WTC11 (cell line): ENCODE measurements around the gene PKP4.

Experiments used
- FOXK1 ChIP-seq: sonication (generic); formaldehyde crosslinking; IDR thresholded peaks from 2 replicates; pipeline ENCODE4 v1.8.0; 2022; ENCODE audit warnings: mild to moderate bottlenecking, moderate library complexity, missing genetic modification reagents
- ZNF423 ChIP-seq: fragments of 250-450 bp; sonication (Bioruptor Pico); IDR thresholded peaks from 2 replicates; pipeline ENCODE4 v2.1.2; 2022; ENCODE audit warnings: mild to moderate bottlenecking, moderate library complexity
- TF ChIP-seq, protein P1 (sequence below): fragments of 200-600 bp; IDR thresholded peaks from 2 replicates; pipeline ENCODE4 v1.8.0; 2022; ENCODE audit warnings: antibody characterized with exemption
- TF ChIP-seq, protein P2 (sequence below): sonication (generic); formaldehyde crosslinking; IDR thresholded peaks from 2 replicates; pipeline ENCODE4 v1.8.1; 2023; ENCODE audit warnings: mild to moderate bottlenecking, missing genetic modification reagents, borderline replicate concordance
- TF ChIP-seq, protein P3 (sequence below): sonication (generic); formaldehyde crosslinking; IDR thresholded peaks from 2 replicates; pipeline ENCODE4 v1.8.1; 2023; ENCODE audit warnings: mild to moderate bottlenecking, missing genetic modification reagents, moderate library complexity

DNA sequence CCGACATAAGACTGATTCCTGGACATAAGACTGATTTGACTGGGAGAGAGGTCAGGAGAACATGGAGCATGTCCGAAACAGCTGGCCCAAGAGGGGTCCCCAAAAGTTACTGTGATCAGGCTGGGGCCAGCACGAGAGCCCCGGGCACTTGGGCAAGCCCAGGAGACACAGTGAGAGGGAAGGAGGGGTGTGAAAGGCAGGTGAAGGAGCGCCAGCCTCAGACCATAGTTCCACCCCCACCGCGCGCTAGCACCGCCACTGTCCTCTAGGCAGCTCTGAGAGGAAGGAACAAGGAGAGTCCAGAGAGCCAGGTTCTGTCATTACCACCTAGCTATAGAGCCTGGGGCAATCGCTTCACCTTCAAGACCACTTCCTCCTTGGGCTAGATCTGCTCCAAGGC, 260.2 kb downstream of the PKP4 start:
- TF ChIP-seq, protein P1, sequence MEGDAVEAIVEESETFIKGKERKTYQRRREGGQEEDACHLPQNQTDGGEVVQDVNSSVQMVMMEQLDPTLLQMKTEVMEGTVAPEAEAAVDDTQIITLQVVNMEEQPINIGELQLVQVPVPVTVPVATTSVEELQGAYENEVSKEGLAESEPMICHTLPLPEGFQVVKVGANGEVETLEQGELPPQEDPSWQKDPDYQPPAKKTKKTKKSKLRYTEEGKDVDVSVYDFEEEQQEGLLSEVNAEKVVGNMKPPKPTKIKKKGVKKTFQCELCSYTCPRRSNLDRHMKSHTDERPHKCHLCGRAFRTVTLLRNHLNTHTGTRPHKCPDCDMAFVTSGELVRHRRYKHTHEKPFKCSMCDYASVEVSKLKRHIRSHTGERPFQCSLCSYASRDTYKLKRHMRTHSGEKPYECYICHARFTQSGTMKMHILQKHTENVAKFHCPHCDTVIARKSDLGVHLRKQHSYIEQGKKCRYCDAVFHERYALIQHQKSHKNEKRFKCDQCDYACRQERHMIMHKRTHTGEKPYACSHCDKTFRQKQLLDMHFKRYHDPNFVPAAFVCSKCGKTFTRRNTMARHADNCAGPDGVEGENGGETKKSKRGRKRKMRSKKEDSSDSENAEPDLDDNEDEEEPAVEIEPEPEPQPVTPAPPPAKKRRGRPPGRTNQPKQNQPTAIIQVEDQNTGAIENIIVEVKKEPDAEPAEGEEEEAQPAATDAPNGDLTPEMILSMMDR: no peak
- TF ChIP-seq, protein P2, sequence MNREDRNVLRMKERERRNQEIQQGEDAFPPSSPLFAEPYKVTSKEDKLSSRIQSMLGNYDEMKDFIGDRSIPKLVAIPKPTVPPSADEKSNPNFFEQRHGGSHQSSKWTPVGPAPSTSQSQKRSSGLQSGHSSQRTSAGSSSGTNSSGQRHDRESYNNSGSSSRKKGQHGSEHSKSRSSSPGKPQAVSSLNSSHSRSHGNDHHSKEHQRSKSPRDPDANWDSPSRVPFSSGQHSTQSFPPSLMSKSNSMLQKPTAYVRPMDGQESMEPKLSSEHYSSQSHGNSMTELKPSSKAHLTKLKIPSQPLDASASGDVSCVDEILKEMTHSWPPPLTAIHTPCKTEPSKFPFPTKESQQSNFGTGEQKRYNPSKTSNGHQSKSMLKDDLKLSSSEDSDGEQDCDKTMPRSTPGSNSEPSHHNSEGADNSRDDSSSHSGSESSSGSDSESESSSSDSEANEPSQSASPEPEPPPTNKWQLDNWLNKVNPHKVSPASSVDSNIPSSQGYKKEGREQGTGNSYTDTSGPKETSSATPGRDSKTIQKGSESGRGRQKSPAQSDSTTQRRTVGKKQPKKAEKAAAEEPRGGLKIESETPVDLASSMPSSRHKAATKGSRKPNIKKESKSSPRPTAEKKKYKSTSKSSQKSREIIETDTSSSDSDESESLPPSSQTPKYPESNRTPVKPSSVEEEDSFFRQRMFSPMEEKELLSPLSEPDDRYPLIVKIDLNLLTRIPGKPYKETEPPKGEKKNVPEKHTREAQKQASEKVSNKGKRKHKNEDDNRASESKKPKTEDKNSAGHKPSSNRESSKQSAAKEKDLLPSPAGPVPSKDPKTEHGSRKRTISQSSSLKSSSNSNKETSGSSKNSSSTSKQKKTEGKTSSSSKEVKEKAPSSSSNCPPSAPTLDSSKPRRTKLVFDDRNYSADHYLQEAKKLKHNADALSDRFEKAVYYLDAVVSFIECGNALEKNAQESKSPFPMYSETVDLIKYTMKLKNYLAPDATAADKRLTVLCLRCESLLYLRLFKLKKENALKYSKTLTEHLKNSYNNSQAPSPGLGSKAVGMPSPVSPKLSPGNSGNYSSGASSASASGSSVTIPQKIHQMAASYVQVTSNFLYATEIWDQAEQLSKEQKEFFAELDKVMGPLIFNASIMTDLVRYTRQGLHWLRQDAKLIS (CRISPR knock-in tag): no peak
- TF ChIP-seq, protein P3, sequence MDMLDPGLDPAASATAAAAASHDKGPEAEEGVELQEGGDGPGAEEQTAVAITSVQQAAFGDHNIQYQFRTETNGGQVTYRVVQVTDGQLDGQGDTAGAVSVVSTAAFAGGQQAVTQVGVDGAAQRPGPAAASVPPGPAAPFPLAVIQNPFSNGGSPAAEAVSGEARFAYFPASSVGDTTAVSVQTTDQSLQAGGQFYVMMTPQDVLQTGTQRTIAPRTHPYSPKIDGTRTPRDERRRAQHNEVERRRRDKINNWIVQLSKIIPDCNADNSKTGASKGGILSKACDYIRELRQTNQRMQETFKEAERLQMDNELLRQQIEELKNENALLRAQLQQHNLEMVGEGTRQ (CRISPR knock-in tag): no peak
- no peak for TF ChIP-seq ZNF423
- no peak for TF ChIP-seq FOXK1 (CRISPR knock-in tag)
